Endothelial cell of umbilical vein (primary cell): ENCODE results near the gene LIPF.

Experiments used
- EZH2 ChIP-seq: IDR thresholded peaks from 2 replicates; pipeline ENCODE4 v1.6.1; 2012; ENCODE audit warnings: borderline replicate concordance, low read depth, mild to moderate bottlenecking, moderate library complexity, low read length, inconsistent platforms; ENCODE audit not compliant: severe bottlenecking
- POLR2A ChIP-seq: IDR thresholded peaks from 2 replicates; pipeline ENCODE4 v1.6.1; 2012; ENCODE audit warnings: low read depth, mild to moderate bottlenecking, control low read depth, low read length
- POLR2AphosphoS5 ChIP-seq: IDR thresholded peaks from 2 replicates; pipeline ENCODE4 v1.6.1; 2012; ENCODE audit warnings: low read depth, mild to moderate bottlenecking, control low read depth, low read length, moderate library complexity; ENCODE audit not compliant: insufficient read depth
- TF ChIP-seq, protein P1 (sequence below), 2 donors: IDR thresholded peaks; 1 replicate in 1 of 2; 2 replicates in 1 of 2; pipeline ENCODE4 v1.5.1; 2011; ENCODE audit warnings: low read length in 2 of 2, mild to moderate bottlenecking in 2 of 2, moderate library complexity in 2 of 2, control low read depth in 1 of 2, inconsistent platforms in 1 of 2, low read depth in 1 of 2; ENCODE audit not compliant: insufficient read depth in 1 of 2; ENCODE audit errors: extremely low read depth in 1 of 2
- TF ChIP-seq, protein P2 (sequence below): IDR thresholded peaks from 2 replicates; pipeline ENCODE4 v1.6.1; 2011; ENCODE audit not compliant: insufficient read depth, insufficient read length

DNA sequence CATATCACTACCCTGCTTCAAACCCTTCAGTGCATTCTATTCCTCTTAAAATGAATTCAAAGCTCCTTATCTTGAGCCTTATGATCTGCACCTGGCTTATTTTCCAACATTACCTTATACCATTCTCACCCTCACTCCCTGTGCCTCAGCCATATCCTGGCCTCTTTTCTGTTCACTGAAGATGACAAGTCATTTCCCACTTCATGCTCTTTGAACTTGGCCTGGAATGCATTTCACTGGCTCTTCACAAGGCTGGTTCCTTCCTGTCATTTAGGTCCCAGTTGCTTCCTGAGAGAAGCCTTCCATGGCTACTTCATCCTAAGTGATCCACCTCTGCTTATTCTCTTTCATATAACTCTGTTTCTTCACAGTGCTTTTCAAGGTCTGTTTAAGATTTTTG is 3.2 kb upstream of the LIPF start:
- TF ChIP-seq, protein P1, sequence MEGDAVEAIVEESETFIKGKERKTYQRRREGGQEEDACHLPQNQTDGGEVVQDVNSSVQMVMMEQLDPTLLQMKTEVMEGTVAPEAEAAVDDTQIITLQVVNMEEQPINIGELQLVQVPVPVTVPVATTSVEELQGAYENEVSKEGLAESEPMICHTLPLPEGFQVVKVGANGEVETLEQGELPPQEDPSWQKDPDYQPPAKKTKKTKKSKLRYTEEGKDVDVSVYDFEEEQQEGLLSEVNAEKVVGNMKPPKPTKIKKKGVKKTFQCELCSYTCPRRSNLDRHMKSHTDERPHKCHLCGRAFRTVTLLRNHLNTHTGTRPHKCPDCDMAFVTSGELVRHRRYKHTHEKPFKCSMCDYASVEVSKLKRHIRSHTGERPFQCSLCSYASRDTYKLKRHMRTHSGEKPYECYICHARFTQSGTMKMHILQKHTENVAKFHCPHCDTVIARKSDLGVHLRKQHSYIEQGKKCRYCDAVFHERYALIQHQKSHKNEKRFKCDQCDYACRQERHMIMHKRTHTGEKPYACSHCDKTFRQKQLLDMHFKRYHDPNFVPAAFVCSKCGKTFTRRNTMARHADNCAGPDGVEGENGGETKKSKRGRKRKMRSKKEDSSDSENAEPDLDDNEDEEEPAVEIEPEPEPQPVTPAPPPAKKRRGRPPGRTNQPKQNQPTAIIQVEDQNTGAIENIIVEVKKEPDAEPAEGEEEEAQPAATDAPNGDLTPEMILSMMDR (IDR thresholded peaks at IDR 0.05; ENCODE audit: extremely low read depth in 1 of 2, insufficient read depth in 1 of 2, low read depth in 1 of 2, low read length in 2 of 2): no peak
- TF ChIP-seq POLR2A (no peak), POLR2AphosphoS5 (no peak), EZH2 (no peak)
- TF ChIP-seq, protein P2, sequence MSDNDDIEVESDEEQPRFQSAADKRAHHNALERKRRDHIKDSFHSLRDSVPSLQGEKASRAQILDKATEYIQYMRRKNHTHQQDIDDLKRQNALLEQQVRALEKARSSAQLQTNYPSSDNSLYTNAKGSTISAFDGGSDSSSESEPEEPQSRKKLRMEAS: no peak
